B cell (primary cell): ENCODE results near the gene KIF16B.
"Not testable (repeated sequence)": the region's sequence is repeated elsewhere in the genome, so short reads cannot be mapped to it uniquely, and the experiment has no call there.

Experiments used
- CTCF ChIP-seq: fragments of 200-600 bp; IDR thresholded peaks from one replicate; pipeline ENCODE4 v1.8.0; 2022; ENCODE audit warnings: antibody characterized with exemption, mild to moderate bottlenecking
- EZH2 ChIP-seq: IDR thresholded peaks from 2 replicates; pipeline ENCODE4 v1.6.1; 2012; ENCODE audit warnings: borderline replicate concordance, low read depth, mild to moderate bottlenecking, moderate library complexity, low read length; ENCODE audit not compliant: insufficient read depth, poor library complexity, severe bottlenecking

- not testable (repeated sequence) for TF ChIP-seq CTCF, EZH2
Measured at GRCh38 chr20:16260133-16260532, 313.1 kb downstream of the KIF16B start.
